ENCODE measurements around the gene PSMD13. TPM values are rescaled to one million over a fixed set of nuclear protein-coding genes. Genes with fewer than 3 reads are reported as not detected.

PSMD13 gene
- total RNA-seq, 1 donor from 2014 or later, result 94.1 TPM

DNA sequence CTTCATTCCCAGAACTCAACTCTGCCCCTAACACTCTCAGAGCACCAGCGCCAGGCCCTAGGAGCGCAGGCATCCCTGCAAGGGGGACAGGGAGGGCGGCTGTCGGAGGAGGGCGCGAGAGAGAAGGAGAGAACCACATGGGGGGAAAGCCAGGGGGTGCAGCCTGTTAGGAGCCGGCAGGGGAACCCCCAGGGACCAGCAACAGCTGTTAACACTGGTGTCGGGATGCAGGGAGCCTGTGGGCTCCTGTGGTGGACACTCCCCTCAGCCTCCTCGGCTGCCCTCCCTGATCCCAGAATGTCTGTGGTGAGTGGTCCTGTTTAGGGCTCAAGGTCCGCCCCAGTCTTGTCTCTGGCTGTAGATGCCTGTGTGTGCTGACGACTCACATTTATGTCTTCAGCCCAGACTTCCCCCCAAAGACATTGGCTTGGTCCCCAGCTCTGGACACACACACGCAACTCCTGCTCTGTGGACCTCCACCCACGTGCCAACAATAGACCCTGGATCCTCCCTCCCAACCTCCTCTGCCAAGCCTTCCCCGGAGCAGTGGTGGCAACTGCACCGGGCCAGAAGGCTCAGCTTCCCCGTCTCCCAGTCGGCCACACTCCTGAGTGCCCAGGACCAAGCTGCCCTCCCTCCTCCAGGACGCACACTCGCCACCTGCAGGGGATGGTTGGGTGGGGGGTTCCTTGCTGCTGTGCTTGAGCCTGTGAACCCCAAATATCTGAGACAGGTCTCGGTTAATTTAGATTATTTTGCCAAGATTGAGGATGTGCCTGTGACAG is 63.4 kb downstream of the PSMD13 start:
- Histone ChIP-seq H3K4me1 (peaks cover 36% of the 10 kb centered on the region), H3K4me3 (no peak overlapping the region), H3K36me3 (no peaks in the 10 kb centered on the region), H3K9me3 (replicated peaks) (no peaks in the 10 kb centered on the region), H3K27me3 (ENCODE audit: low read depth) (peaks cover 64% of the 10 kb centered on the region), H3K27ac (replicated peaks) (no peak overlapping the region)
- peak; percentile 15 for DNase-seq
- intact Hi-C loops (cut with micrococcal nuclease), result no loop called here
- TF ChIP-seq, protein P1, sequence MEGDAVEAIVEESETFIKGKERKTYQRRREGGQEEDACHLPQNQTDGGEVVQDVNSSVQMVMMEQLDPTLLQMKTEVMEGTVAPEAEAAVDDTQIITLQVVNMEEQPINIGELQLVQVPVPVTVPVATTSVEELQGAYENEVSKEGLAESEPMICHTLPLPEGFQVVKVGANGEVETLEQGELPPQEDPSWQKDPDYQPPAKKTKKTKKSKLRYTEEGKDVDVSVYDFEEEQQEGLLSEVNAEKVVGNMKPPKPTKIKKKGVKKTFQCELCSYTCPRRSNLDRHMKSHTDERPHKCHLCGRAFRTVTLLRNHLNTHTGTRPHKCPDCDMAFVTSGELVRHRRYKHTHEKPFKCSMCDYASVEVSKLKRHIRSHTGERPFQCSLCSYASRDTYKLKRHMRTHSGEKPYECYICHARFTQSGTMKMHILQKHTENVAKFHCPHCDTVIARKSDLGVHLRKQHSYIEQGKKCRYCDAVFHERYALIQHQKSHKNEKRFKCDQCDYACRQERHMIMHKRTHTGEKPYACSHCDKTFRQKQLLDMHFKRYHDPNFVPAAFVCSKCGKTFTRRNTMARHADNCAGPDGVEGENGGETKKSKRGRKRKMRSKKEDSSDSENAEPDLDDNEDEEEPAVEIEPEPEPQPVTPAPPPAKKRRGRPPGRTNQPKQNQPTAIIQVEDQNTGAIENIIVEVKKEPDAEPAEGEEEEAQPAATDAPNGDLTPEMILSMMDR (IDR thresholded peaks at IDR 0.05; ENCODE audit: borderline replicate concordance), result no peak

Other genes starting within 250 kb of the PSMD13 start
- not detected for gene SCGB1C1, start 43.9 kb upstream of the PSMD13 start, total RNA-seq
- 24.0 TPM for gene BET1L, start 29.6 kb upstream of the PSMD13 start, total RNA-seq
- gene RIC8A, start 29.3 kb upstream of the PSMD13 start, total RNA-seq, result 46.1 TPM
- 36.4 TPM for gene SIRT3, start 634 bp upstream of the PSMD13 start, total RNA-seq
- not detected for gene NLRP6, start 41.4 kb downstream of the PSMD13 start, total RNA-seq
- 7.2 TPM for gene PGGHG, start 52.1 kb downstream of the PSMD13 start, total RNA-seq
- gene IFITM5, start 62.5 kb downstream of the PSMD13 start, total RNA-seq, result not detected
- 160 TPM for gene IFITM2, start 70.8 kb downstream of the PSMD13 start, total RNA-seq
- 83.5 TPM for gene IFITM1, start 77.1 kb downstream of the PSMD13 start, total RNA-seq
- gene IFITM3, start 83.9 kb downstream of the PSMD13 start, total RNA-seq, result 259 TPM
- 1.5 TPM for gene B4GALNT4, start 132.5 kb downstream of the PSMD13 start, total RNA-seq
- 0.52 TPM for gene PKP3, start 157.2 kb downstream of the PSMD13 start, total RNA-seq
- gene SIGIRR, start 178.0 kb downstream of the PSMD13 start, total RNA-seq, result 34.9 TPM
- 0.11 TPM for gene ANO9, start 205.0 kb downstream of the PSMD13 start, total RNA-seq
- 30.2 TPM for gene PTDSS2, start 213.3 kb downstream of the PSMD13 start, total RNA-seq

All from left ventricle myocardium inferior (tissue), 1 donor.